HepG2 (cell line): ENCODE results near the gene SCIN. TPM values are rescaled to one million over a fixed set of nuclear protein-coding genes. Genes with fewer than 3 reads are reported as not detected.
A peak's percentile ranks its signal among the peaks of the same experiment; 100 is the strongest.

Source experiments
- AFF4 ChIP-seq: sonication (generic); formaldehyde crosslinking; IDR thresholded peaks from 2 replicates; pipeline ENCODE4 v1.4.0; 2020; ENCODE audit warnings: missing genetic modification reagents
- ATF7-NPFF ChIP-seq: sonication (generic); formaldehyde crosslinking; IDR thresholded peaks from 2 replicates; pipeline ENCODE4 v1.8.1; 2023; ENCODE audit warnings: mild to moderate bottlenecking, low read depth, missing genetic modification reagents, moderate library complexity
- CERS6 ChIP-seq: sonication (generic); formaldehyde crosslinking; IDR thresholded peaks from 2 replicates; pipeline ENCODE4 v1.5.0; 2020; ENCODE audit warnings: missing genetic modification reagents
- ERF ChIP-seq: IDR thresholded peaks from 2 replicates; pipeline ENCODE4 v1.6.1; 2018; ENCODE audit warnings: missing biosample characterization, missing genetic modification reagents
- MED1 ChIP-seq: sonication (generic); formaldehyde crosslinking; IDR thresholded peaks from 2 replicates; pipeline ENCODE4 v1.4.0; 2020; ENCODE audit warnings: missing genetic modification reagents
- RFX1 ChIP-seq: fragments of 450-650 bp; IDR thresholded peaks from 2 replicates; pipeline ENCODE4 v1.6.1; 2017
- TBX2 ChIP-seq: sonication (generic); formaldehyde crosslinking; IDR thresholded peaks from 2 replicates; pipeline ENCODE4 v1.5.0; 2020; ENCODE audit warnings: missing genetic modification reagents, mild to moderate bottlenecking, borderline replicate concordance
- THAP7 ChIP-seq: sonication (generic); formaldehyde crosslinking; IDR thresholded peaks from 2 replicates; pipeline ENCODE4 v1.8.1; 2023; ENCODE audit warnings: mild to moderate bottlenecking, missing genetic modification reagents
- ZBTB40 ChIP-seq, 2 experiments: fragments of 450-650 bp in 1 of 2; sonication (generic) in 1 of 2; formaldehyde crosslinking in 1 of 2; IDR thresholded peaks; 2 replicates each; pipeline versions ENCODE4 v1.6.1 to v1.8.0; 2016 to 2022; ENCODE audit warnings: antibody characterized with exemption in 1 of 2, mild to moderate bottlenecking in 1 of 2, missing genetic modification reagents in 1 of 2
- ZFP82 ChIP-seq: sonication (generic); formaldehyde crosslinking; IDR thresholded peaks from 2 replicates; pipeline ENCODE4 v1.5.1; 2020; ENCODE audit warnings: mild to moderate bottlenecking, missing genetic modification reagents, borderline replicate concordance
- ZFP90 ChIP-seq: sonication (generic); formaldehyde crosslinking; IDR thresholded peaks from 2 replicates; pipeline ENCODE4 v1.8.0; 2022; ENCODE audit warnings: missing genetic modification reagents, mild to moderate bottlenecking, inconsistent platforms, borderline replicate concordance
- ZNF605 ChIP-seq: sonication (generic); formaldehyde crosslinking; IDR thresholded peaks from 2 replicates; pipeline ENCODE4 v1.8.0; 2022; ENCODE audit warnings: mild to moderate bottlenecking, missing genetic modification reagents
- ZNF660 ChIP-seq: sonication (generic); formaldehyde crosslinking; IDR thresholded peaks from 2 replicates; pipeline ENCODE4 v1.5.1; 2020; ENCODE audit warnings: mild to moderate bottlenecking, low read depth, missing genetic modification reagents, borderline replicate concordance
- polyA plus RNA-seq, 8 experiments: library from polyadenylated mRNA; depleted of rRNA in 3 of 8; stranded (reverse) in 7 of 8; unstranded in 1 of 8; fragments of >200 nt; fragmentation: Illumina TruSeq in 4 of 8; extraction: Trizol in 4 of 8; gene quantifications; 2 replicates each; pipeline versions ENCODE4 v1.2.1 to v1.2.3, GENCODE V29; 2011 to 2016; ENCODE audit warnings: low read depth in 4 of 8, missing spikeins in 1 of 8, mixed read lengths in 1 of 8; ENCODE audit not compliant: insufficient read depth in 1 of 8
- total RNA-seq, 5 experiments: library from RNA; depleted of rRNA; stranded (reverse); fragments of >200 nt; fragmentation: Illumina TruSeq; extraction: Trizol; gene quantifications; 2 replicates each; pipeline ENCODE4 v1.2.3, GENCODE V29; 2016; ENCODE audit warnings: low read depth in 1 of 5

The SCIN gene
- total and polyA plus RNA-seq, 2 of the 13 experiments (the other 11 are each of a cell fraction or from before 2014, with no cell fraction given) = not detected

- TF ChIP-seq TBX2 (CRISPR knock-in tag) (peak; percentile 43; the same call in 1 of the 2 replicates), CERS6 (CRISPR knock-in tag) (no peak), ZNF660 (CRISPR knock-in tag) (no peak), ERF (CRISPR knock-in tag) (peak; percentile 55; the same call in 1 of the 2 replicates), MED1 (peak; percentile 47), THAP7 (no peak), ATF7-NPFF (peak; percentile 67; the same call in 1 of the 2 replicates), ZFP90 (0 out of 2 replicates have a peak, but pooled peaks have one; percentile 61), ZFP82 (CRISPR knock-in tag) (no peak), ZBTB40 (IDR thresholded peaks at IDR 0.05) (no peak), ZBTB40 (CRISPR knock-in tag; IDR thresholded peaks at IDR 0.05) (no peak; the same call in 1 of the 2 replicates), RFX1 (no peak), AFF4 (CRISPR knock-in tag) (0 out of 2 replicates have a peak, but pooled peaks have one; percentile 65), ZNF605 (CRISPR knock-in tag) (peak; percentile 50; the same call in 1 of the 2 replicates)
These were observed 116.6 kb downstream of the SCIN start, which contains the start of gene ARL4A (continued) for GRCh38 chr7:12686891-12687717.
